Heart left ventricle (tissue), 16 donors: ENCODE data around the gene SAXO1. TPM values are rescaled to one million over a fixed set of nuclear protein-coding genes. Genes with fewer than 3 reads are reported as not detected.

Experiments
- ATAC-seq, 4 donors: fragments of 200-7000 bp; cut with Tn5 transposase; one replicate each; pipeline ENCODE4 v1.9.1; 2020 to 2022; ENCODE audit warnings: moderate library complexity in 4 of 4, mild to moderate bottlenecking in 3 of 4, moderate number of reproducible peaks in 1 of 4
- DNase-seq, 5 donors: peaks; one replicate each; pipeline ENCODE4 v3.0.0-alpha.2; 2020
- H3K27ac ChIP-seq, 12 donors: fragments of 200-600 bp; sonication (generic) in 4 of 12; one replicate each; pipeline versions ENCODE4 v1.5.0 to v1.8.0; 2016 to 2022; ENCODE audit warnings: mild to moderate bottlenecking in 2 of 12
- H3K27me3 ChIP-seq, 9 donors: fragments of 200-600 bp; sonication (generic) in 2 of 9; one replicate each; pipeline versions ENCODE4 v1.5.1 to v1.8.0; 2016 to 2022; ENCODE audit warnings: mild to moderate bottlenecking in 3 of 9
- H3K36me3 ChIP-seq, 9 donors: fragments of 200-600 bp; sonication (generic) in 2 of 9; one replicate each; pipeline versions ENCODE4 v1.5.0 to v1.8.0; 2018 to 2022; ENCODE audit warnings: mild to moderate bottlenecking in 2 of 9
- H3K4me1 ChIP-seq, 12 donors: fragments of 200-600 bp; sonication (generic) in 4 of 12; one replicate each; pipeline versions ENCODE4 v1.5.0 to v1.8.0; 2016 to 2022; ENCODE audit warnings: mild to moderate bottlenecking in 3 of 12
- H3K4me3 ChIP-seq, 12 donors: fragments of 200-600 bp; sonication (generic) in 4 of 12; one replicate each; pipeline versions ENCODE4 v1.5.0 to v1.8.0; 2017 to 2022; ENCODE audit warnings: mild to moderate bottlenecking in 9 of 12, moderate library complexity in 4 of 12
- H3K9me3 ChIP-seq, 12 donors: fragments of 200-600 bp; sonication (generic) in 4 of 12; one replicate each; pipeline versions ENCODE4 v1.5.0 to v1.8.0; 2016 to 2022; ENCODE audit warnings: mild to moderate bottlenecking in 1 of 12
- CTCF ChIP-seq, 12 donors: fragments of 200-600 bp; sonication (generic) in 4 of 12; IDR thresholded peaks; one replicate each; pipeline versions ENCODE4 v1.5.0 to v1.8.0; 2018 to 2022; ENCODE audit warnings: antibody characterized with exemption in 12 of 12, mild to moderate bottlenecking in 5 of 12
- POLR2A ChIP-seq, 2 donors: fragments of 450-650 bp; IDR thresholded peaks; one replicate each; pipeline ENCODE4 v1.6.1; 2017; ENCODE audit warnings: antibody characterized with exemption in 2 of 2, mild to moderate bottlenecking in 2 of 2, moderate library complexity in 2 of 2
- WGBS, 4 donors: extraction: QIAGEN DNeasy Blood & Tissue Kit in 2 of 4; methylation state at CpG; one replicate each; pipeline versions ENCODE4 v1.1.5 to v1.1.7; 2013 to 2018; 5-methylcytosine and 5-hydroxymethylcytosine counted together
- intact Hi-C, 10 donors: fragments of 100-400 bp; cut with DNase I; formaldehyde crosslinking; loops; one replicate each; pipeline versions ENCODE4 v1.11.1 to v1.14.2; 2022
- polyA plus RNA-seq, 2 donors: library from polyadenylated mRNA; stranded (reverse); fragments of 200-250 nt; gene quantifications; one replicate each; pipeline ENCODE4 v1.2.3, GENCODE V29; 2013
- total RNA-seq, 9 donors: library from RNA; depleted of rRNA in 2 of 9; stranded (reverse); fragments of >200 nt in 2 of 9; fragmentation: NEBNext Ultra II Directional in 3 of 9; extraction: Animal tissue kit (Norgen Biotek cat#: 25700) in 3 of 9; gene quantifications; one replicate each; pipeline versions ENCODE4 v1.1.0 to v1.2.4, GENCODE V29; 2016 to 2023
- donor health status: ischemic (EF 13 %, LVEDD 7.1; RV severe dilation, severe dysfunction).
- donor health status: healthy with polysubstance abuse.
- donor health status: DM: no; HTN: yes; CAD: no.
- donor health status: DM: no; HTN: no; CAD: no.
- donor health status: ischemic (EF 25% LVEDD 6.9; RV normal size, moderate dysfunction).
- donor health status: ischemic (EF 25% LVEDD 5.7; RV mildly dilated, moderate dysfunction).
- donor health status: healthy.
- donor health status: DM: yes; HTN: yes; CAD: no.
- donor health status: ischemic (EF 35%, LVEDD 5.7; RV mildly dilated, moderate dysfunction).
- donor health status: nonischemic (EF 11% LVEDD 7.7; RV severe dilation, severe dysfunction).
- donor health status: DM: yes; HTN: yes; CAD: no.
- donor health status: PGD.
- donor health status: ischemic (EF 29% LVEDD 5.4; RV normal size, mild dysfunction).
- donor health status: nonischemic (EF 23%, LVEDD 6.1; RV moderate dilation, normal function).

The SAXO1 gene
- total and polyA plus RNA-seq, 11 donors = 0.09 to 0.21 (median 0.11) TPM; not detected in 8

GRCh38 chr9:18907927-18908625 is 124.9 kb downstream of the SAXO1 start:
- Histone ChIP-seq H3K4me3 (no peak overlapping the region), H3K4me1 (no peaks in the 10 kb centered on the region), H3K27me3 (no peaks in the 10 kb centered on the region), H3K36me3 (no peaks in the 10 kb centered on the region), H3K27ac (no peak overlapping the region), H3K9me3 (peaks cover 0 to 4% (median 0%) of the 10 kb centered on the region in 12 donors)
- intact Hi-C loops = no loop called here
- ATAC-seq (no peak), DNase-seq (no peak)
- TF ChIP-seq CTCF (IDR thresholded peaks at IDR 0.05) (no peak), POLR2A (IDR thresholded peaks at IDR 0.05) (no peak)
- 91 to 95% (median 93%) methylated on average over 15 of the region's 15 CpGs for WGBS, 4 donors

GRCh38 chr9:18906656-18907395 is 126.2 kb downstream of the SAXO1 start:
- 87 to 100% (median 96%) methylated on average over 5 to 9 of the region's 9 CpGs for WGBS, 4 donors
- TF ChIP-seq POLR2A (IDR thresholded peaks at IDR 0.05) (no peak), CTCF (IDR thresholded peaks at IDR 0.05) (no peak)
- H3K27me3 ChIP-seq = no peaks in the 10 kb centered on the region
- H3K4me1 ChIP-seq = no peaks in the 10 kb centered on the region
- no peak overlapping the region for H3K4me3 ChIP-seq
- H3K9me3 ChIP-seq = peaks cover 0 to 17% (median 7%) of the 10 kb centered on the region in 12 donors
- H3K27ac ChIP-seq = no peak overlapping the region
- H3K36me3 ChIP-seq = no peaks in the 10 kb centered on the region
- intact Hi-C loops = no loop called here
- DNase-seq = no peak
- peak in 1 of 4 donors; percentile 29 for ATAC-seq

GRCh38 chr9:18905883-18906629 is 127.0 kb downstream of the SAXO1 start:
- DNase-seq = no peak
- WGBS, 4 donors = 92 to 95% (median 94%) methylated on average over 9 of the region's 9 CpGs
- Histone ChIP-seq H3K4me1 (no peaks in the 10 kb centered on the region), H3K4me3 (no peak overlapping the region), H3K36me3 (no peaks in the 10 kb centered on the region), H3K9me3 (peaks cover 0 to 24% (median 9%) of the 10 kb centered on the region in 12 donors), H3K27ac (no peak overlapping the region), H3K27me3 (no peaks in the 10 kb centered on the region)
- TF ChIP-seq POLR2A (IDR thresholded peaks at IDR 0.05) (no peak), CTCF (IDR thresholded peaks at IDR 0.05) (no peak)
- peak in 1 of 4 donors; percentile 20 for ATAC-seq
- intact Hi-C loops = no loop called here
